Measurements from ENCODE around the gene SPATS1. TPM values are rescaled to one million over a fixed set of nuclear protein-coding genes. Genes with fewer than 3 reads are reported as not detected.

SPATS1 gene
- polyA plus RNA-seq, 5 donors: 0.53 to 1.2 (median 0.75) TPM; not detected in 1

GRCh38 chr6:44387346-44388134 is 45.1 kb downstream of the SPATS1 start, which contains the start of gene CDC5L:
Gene CDC5L (plus strand): TSS chr6:44387706. CDS start chr6:44387824, 118 bp downstream.
- DNase-seq: peak; percentile 98 to 99

DNA sequence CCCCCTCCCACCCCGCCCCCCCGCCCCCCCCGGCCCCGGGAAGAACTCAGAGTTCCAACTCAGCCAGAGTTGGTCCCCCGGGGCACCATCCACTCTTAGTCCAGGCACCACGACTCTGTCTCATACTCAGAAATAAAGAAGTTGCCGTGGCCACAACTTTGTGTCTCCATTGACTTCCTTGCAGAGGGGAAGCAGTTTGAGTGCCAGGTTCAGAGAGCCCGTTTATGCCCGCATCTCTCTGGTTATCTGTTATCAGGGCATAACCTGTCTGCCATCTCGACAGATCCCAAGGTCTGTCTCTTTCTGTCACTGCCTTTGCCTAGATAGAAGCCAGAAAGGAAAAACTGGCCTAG is 45.7 kb downstream of the SPATS1 start:
- DNase-seq: no peak

- DNase-seq: no peak
Measured at GRCh38 chr6:44388887-44389286, 46.4 kb downstream of the SPATS1 start.

DNA sequence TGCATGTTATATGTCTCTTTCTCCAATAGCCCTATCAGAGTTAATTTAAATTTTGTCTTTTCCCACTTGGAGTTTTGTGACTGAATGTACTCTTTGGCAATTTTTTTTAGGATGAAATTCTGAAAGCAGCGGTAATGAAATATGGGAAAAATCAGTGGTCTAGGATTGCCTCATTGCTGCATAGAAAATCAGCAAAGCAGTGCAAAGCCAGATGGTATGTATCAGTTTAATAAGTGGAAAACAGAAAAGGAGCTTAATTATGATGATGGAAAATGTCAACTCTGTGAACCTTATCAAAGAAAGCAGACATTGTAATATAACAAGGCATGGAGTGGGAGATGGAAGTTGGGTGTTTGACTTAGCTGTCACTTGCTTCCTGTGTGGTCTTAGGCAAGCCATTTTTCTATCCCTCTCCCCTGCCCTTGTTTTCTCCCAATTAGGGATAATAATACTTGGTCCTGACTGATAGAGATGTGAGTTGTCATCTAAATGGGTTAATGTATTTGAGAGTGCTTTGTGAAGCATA is 47.8 kb downstream of the SPATS1 start:
- DNase-seq: peak in 1 of 2 donors; percentile 19

Other genes starting within 250 kb of the SPATS1 start
- 10 to 100 TPM; 28.3 to 43.0 (median 37.2) TPM for gene MRPL14, start 215.2 kb upstream of the SPATS1 start, polyA plus RNA-seq (ENCODE audit: insufficient read depth in 1 of 5, insufficient read length in 5 of 5, low replicate concordance in 1 of 5)
- gene TMEM63B, start 215.1 kb upstream of the SPATS1 start, polyA plus RNA-seq (ENCODE audit: insufficient read depth in 1 of 5, insufficient read length in 5 of 5, low replicate concordance in 1 of 5): 10 to 100 TPM; 26.0 to 38.2 (median 29.5) TPM
- under 1 TPM; 0.06 to 0.26 (median 0.12) TPM for gene CAPN11, start 183.8 kb upstream of the SPATS1 start, polyA plus RNA-seq (ENCODE audit: insufficient read depth in 1 of 5, insufficient read length in 5 of 5, low replicate concordance in 1 of 5)
- 1 to 10 TPM in 2 of 5 donors, under 1 TPM in 3; 0.37 to 1.8 (median 0.70) TPM for gene MYMX, start 125.7 kb upstream of the SPATS1 start, polyA plus RNA-seq (ENCODE audit: insufficient read depth in 1 of 5, insufficient read length in 5 of 5, low replicate concordance in 1 of 5)
- gene SLC29A1, start 119.1 kb upstream of the SPATS1 start, polyA plus RNA-seq (ENCODE audit: insufficient read depth in 1 of 5, insufficient read length in 5 of 5, low replicate concordance in 1 of 5): 10 to 100 TPM; 21.9 to 33.2 (median 26.2) TPM
- 1,000 to 10,000 TPM; 1,058 to 1,493 (median 1,212) TPM for gene HSP90AB1, start 95.5 kb upstream of the SPATS1 start, polyA plus RNA-seq (ENCODE audit: insufficient read depth in 1 of 5, insufficient read length in 5 of 5, low replicate concordance in 1 of 5)
- gene SLC35B2, start 85.1 kb upstream of the SPATS1 start, polyA plus RNA-seq (ENCODE audit: insufficient read depth in 1 of 5, insufficient read length in 5 of 5, low replicate concordance in 1 of 5): 10 to 100 TPM; 38.9 to 49.0 (median 43.2) TPM
- gene NFKBIE, start 77.1 kb upstream of the SPATS1 start, polyA plus RNA-seq (ENCODE audit: insufficient read depth in 1 of 5, insufficient read length in 5 of 5, low replicate concordance in 1 of 5): 10 to 100 TPM in 2 of 5 donors, 1 to 10 TPM in 3; 7.2 to 10.1 (median 8.5) TPM
- gene TMEM151B, start 72.2 kb upstream of the SPATS1 start, polyA plus RNA-seq (ENCODE audit: insufficient read depth in 1 of 5, insufficient read length in 5 of 5, low replicate concordance in 1 of 5): 1 to 10 TPM in 1 of 5 donors, under 1 TPM in 4; 0.38 to 1.2 (median 0.91) TPM
- 10 to 100 TPM; 14.2 to 17.4 (median 16.5) TPM for gene AARS2, start 29.3 kb upstream of the SPATS1 start, polyA plus RNA-seq (ENCODE audit: insufficient read depth in 1 of 5, insufficient read length in 5 of 5, low replicate concordance in 1 of 5)
- gene CDC5L, start 45.1 kb downstream of the SPATS1 start, polyA plus RNA-seq (ENCODE audit: insufficient read depth in 1 of 5, insufficient read length in 5 of 5, low replicate concordance in 1 of 5): 10 to 100 TPM; 27.3 to 40.8 (median 37.5) TPM

Measured in right lung (tissue), 5 donors.